ENCODE data around the gene TUBGCP2.

Gene TUBGCP2

DNA sequence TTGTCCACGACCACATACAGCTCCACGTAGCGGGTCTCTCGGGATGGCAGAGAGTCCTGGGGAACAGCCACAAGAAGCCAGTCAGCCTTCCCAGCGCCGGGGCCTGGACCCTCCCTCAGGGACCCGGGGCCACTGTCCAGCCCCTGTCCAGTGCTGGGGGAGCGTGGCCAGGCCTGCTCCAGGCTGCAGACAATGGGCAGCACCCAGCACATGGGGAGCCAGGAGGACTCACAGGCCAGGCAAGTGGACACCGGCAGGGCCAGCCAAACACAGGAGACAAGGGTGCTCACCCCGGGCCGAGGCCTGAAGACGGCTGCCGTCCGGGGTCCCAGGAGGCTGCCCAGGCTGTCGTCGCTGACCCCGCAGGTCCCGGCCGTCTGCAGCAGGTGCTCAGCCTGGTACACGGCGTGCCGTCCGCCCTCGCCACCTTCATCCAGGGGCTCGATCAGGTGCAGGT is 35.7 kb downstream of the TUBGCP2 start:
- H3K4me3 ChIP-seq (replicated peaks; ENCODE audit: low read depth, low read length): no peak overlapping the region
- DNase-seq (ENCODE audit: low read depth): no peak
- TF ChIP-seq, protein P1, sequence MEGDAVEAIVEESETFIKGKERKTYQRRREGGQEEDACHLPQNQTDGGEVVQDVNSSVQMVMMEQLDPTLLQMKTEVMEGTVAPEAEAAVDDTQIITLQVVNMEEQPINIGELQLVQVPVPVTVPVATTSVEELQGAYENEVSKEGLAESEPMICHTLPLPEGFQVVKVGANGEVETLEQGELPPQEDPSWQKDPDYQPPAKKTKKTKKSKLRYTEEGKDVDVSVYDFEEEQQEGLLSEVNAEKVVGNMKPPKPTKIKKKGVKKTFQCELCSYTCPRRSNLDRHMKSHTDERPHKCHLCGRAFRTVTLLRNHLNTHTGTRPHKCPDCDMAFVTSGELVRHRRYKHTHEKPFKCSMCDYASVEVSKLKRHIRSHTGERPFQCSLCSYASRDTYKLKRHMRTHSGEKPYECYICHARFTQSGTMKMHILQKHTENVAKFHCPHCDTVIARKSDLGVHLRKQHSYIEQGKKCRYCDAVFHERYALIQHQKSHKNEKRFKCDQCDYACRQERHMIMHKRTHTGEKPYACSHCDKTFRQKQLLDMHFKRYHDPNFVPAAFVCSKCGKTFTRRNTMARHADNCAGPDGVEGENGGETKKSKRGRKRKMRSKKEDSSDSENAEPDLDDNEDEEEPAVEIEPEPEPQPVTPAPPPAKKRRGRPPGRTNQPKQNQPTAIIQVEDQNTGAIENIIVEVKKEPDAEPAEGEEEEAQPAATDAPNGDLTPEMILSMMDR (IDR thresholded peaks at IDR 0.05; ENCODE audit: low read length, missing control alignments): no peak

GRCh38 chr10:133272301-133272963 is 36.2 kb downstream of the TUBGCP2 start:
- TF ChIP-seq, protein P1 (IDR thresholded peaks at IDR 0.05; ENCODE audit: low read length, missing control alignments): no peak
- DNase-seq (ENCODE audit: low read depth): no peak
- no peak overlapping the region for H3K4me3 ChIP-seq (replicated peaks; ENCODE audit: low read depth, low read length)

- TF ChIP-seq, protein P1 (IDR thresholded peaks at IDR 0.05; ENCODE audit: low read length, missing control alignments): no peak
- DNase-seq (ENCODE audit: low read depth): no peak
Measured at GRCh38 chr10:133271521-133272300, 37.0 kb downstream of the TUBGCP2 start.

DNA sequence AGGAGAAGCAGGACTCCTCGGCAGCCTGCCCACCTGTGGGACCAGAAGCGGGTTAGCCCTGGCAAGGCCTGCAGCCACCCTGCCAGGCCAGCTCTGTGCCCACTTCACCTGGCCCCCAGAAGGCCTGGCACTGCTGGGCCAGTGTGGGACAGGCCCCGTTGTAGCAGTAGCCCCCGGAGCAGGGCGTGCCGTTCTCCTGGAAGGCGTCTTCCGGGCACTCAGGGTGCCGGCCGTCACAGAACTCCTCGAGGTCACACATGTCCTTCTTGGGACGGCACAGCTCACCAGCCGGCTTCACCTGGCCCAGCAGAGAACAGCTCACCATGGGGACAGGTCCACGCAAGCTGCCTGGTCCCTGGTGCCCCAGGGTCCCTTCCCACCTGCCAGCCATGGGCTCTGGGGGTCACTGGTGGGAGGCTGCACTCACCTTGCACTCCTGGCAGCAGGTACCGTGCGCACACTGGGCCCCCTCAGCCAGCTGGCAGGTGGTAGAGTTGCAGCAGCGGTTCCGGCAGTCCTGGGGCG is 37.8 kb downstream of the TUBGCP2 start:
- no peak overlapping the region for H3K4me3 ChIP-seq (replicated peaks; ENCODE audit: low read depth, low read length)
- DNase-seq (ENCODE audit: low read depth): no peak
- TF ChIP-seq, protein P1 (IDR thresholded peaks at IDR 0.05; ENCODE audit: low read length, missing control alignments): no peak

More at GRCh38 chr10:133271521-133272300, 37.0 kb downstream of the TUBGCP2 start:
- no peak overlapping the region for H3K4me3 ChIP-seq (replicated peaks; ENCODE audit: low read depth, low read length)

- DNase-seq (ENCODE audit: low read depth): no peak
- TF ChIP-seq, protein P1 (IDR thresholded peaks at IDR 0.05; ENCODE audit: low read length, missing control alignments): no peak
- H3K4me3 ChIP-seq (replicated peaks; ENCODE audit: low read depth, low read length): no peak overlapping the region
Measured at GRCh38 chr10:133270204-133270603, 38.5 kb downstream of the TUBGCP2 start.

DNA sequence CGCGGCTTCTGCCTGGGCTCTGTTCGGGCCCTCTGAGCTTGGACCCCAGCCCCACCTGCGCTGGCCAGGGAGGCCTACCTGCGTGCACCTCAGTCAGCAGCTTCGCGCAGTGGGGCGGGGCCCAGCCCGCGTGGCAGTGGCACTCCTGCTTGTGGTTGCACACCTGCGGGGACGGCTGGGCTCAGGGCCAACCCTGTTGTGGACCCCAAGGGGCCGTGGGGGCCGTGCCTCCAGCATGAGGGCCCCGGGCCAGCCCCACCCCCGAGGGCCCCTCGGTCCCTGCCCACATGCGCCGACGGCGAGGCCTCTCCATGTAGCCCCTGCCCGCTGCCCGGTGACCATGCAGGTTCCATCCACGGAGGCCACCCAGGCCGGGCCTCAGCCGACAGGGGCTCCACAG is 39.3 kb downstream of the TUBGCP2 start:
- TF ChIP-seq, protein P1 (IDR thresholded peaks at IDR 0.05; ENCODE audit: low read length, missing control alignments): no peak
- no peak for DNase-seq (ENCODE audit: low read depth)
- H3K4me3 ChIP-seq (replicated peaks; ENCODE audit: low read depth, low read length): no peak overlapping the region
